ENCODE data around the gene GTF2F1. TPM values are rescaled to one million over a fixed set of nuclear protein-coding genes. Genes with fewer than 3 reads are reported as not detected.
A peak's percentile ranks its signal among the peaks of the same experiment; 100 is the strongest.

Gene GTF2F1
- total RNA-seq, 1 donor from 2014 or later = 65.9 TPM

DNA sequence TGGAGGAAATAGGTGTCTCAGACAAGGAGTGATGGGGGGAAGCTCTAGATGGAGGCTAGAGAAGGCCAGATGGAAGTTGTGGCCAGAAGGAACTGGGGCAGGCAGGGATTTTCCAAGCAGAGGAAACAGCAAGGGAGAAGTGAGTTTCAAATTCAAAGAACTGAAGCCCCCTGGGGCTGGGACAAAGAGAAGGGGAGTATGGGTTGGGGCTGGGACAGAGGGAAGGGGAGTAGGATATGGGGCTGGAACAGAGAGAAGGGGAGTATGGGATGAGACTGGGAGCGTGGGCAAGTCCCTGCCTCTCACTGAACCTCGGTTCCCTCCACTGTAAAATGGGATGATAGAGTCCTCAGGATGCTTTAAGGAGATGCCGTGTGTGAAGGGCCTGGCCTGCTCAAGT is 1.9 kb upstream of the GTF2F1 start:
- H3K9me3 Mint-ChIP-seq = no peaks in the 10 kb centered on the region
- no peak for DNase-seq (ENCODE audit: low read depth, low spot score)
- peak overlapping the region; percentile 12 for H3K27ac Mint-ChIP-seq (ENCODE audit: unreplicated experiment)
- peaks cover 30% of the 10 kb centered on the region for H3K4me1 Mint-ChIP-seq
- H3K36me3 Mint-ChIP-seq (ENCODE audit: low read depth) = peaks cover 4% of the 10 kb centered on the region
- H3K27me3 Mint-ChIP-seq (ENCODE audit: low read depth) = no peaks in the 10 kb centered on the region
- H3K4me3 Mint-ChIP-seq = peak overlapping the region; percentile 75
- TF ChIP-seq, protein P1, sequence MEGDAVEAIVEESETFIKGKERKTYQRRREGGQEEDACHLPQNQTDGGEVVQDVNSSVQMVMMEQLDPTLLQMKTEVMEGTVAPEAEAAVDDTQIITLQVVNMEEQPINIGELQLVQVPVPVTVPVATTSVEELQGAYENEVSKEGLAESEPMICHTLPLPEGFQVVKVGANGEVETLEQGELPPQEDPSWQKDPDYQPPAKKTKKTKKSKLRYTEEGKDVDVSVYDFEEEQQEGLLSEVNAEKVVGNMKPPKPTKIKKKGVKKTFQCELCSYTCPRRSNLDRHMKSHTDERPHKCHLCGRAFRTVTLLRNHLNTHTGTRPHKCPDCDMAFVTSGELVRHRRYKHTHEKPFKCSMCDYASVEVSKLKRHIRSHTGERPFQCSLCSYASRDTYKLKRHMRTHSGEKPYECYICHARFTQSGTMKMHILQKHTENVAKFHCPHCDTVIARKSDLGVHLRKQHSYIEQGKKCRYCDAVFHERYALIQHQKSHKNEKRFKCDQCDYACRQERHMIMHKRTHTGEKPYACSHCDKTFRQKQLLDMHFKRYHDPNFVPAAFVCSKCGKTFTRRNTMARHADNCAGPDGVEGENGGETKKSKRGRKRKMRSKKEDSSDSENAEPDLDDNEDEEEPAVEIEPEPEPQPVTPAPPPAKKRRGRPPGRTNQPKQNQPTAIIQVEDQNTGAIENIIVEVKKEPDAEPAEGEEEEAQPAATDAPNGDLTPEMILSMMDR (conservative IDR thresholded peaks at IDR 0.05) = no peak

DNA sequence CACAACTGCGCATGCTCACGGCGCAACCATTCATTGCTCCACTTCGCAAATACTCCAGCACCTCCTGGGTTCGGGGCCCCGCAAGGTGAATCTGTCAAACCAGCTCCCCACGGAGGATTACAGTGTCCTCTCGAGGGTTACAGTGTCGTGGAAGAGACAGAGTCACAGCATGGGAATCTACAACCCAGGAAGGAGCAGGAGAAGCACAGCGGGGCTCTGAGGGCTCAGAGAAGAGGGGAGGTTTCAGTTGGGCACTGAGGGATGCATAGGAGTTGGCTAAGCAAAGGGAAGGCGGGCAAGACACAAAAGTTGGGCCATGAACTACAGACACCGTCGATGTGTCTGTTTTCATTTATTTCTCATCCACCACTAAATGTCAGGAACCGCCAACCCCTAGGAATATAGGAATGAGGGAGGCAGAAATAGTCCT is 1.0 kb upstream of the GTF2F1 start:
- Mint-ChIP-seq H3K4me3 (peak overlapping the region; percentile 97), H3K9me3 (no peaks in the 10 kb centered on the region), H3K36me3 (ENCODE audit: low read depth) (peaks cover 4% of the 10 kb centered on the region), H3K4me1 (peaks cover 30% of the 10 kb centered on the region), H3K27ac (ENCODE audit: unreplicated experiment) (peak overlapping the region; percentile 98), H3K27me3 (ENCODE audit: low read depth) (no peaks in the 10 kb centered on the region)
- no peak for DNase-seq (ENCODE audit: low read depth, low spot score)
- TF ChIP-seq, protein P1 (conservative IDR thresholded peaks at IDR 0.05) = no peak

DNA sequence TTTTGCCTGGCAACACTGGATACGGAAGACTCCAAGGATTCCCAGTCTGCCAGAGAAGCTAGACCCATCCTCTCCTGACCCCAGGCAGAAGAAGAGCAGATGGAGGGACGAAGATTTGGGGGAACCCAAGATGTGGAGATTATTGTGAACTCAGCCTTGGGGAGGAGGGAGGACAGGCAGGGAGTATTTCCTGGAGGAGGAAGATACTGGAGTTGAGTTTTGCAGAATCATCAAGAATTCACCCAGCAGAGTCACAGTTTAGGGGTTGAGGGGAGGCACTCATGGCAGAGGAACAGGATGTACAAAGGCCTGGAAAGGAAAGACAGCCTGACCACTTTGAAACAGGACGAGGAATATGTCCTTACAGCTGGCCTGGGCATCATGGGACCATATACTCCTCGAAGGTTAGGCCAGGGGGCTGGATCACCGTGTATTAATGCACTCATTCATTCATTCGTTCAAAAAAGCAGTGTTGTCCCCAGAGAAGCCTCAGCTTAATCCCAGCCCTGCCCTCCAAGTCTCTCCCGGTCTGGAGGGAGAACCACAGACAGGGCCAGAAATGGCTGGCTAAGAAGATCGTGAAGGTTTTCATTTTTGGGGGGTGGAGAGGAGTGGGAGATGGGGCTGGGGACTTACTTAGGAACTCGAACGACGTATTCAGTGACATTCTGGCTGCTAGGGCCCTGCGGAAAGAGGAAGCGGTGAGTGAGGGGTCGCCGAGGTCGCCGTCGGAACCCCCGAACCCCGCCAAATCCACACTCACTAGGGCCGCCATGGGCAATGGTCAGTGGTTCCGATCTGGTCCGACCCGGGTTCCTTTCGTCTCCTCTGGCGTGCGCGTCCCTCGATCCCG is 517 bp downstream of the GTF2F1 start:
- Mint-ChIP-seq H3K27ac (ENCODE audit: unreplicated experiment) (peak overlapping the region; percentile 98), H3K4me1 (peaks cover 30% of the 10 kb centered on the region), H3K9me3 (no peaks in the 10 kb centered on the region), H3K4me3 (peak overlapping the region; percentile 97), H3K36me3 (ENCODE audit: low read depth) (peaks cover 4% of the 10 kb centered on the region), H3K27me3 (ENCODE audit: low read depth) (no peaks in the 10 kb centered on the region)
- DNase-seq (ENCODE audit: low read depth, low spot score) = no peak
- TF ChIP-seq, protein P1 (conservative IDR thresholded peaks at IDR 0.05) = no peak

DNA sequence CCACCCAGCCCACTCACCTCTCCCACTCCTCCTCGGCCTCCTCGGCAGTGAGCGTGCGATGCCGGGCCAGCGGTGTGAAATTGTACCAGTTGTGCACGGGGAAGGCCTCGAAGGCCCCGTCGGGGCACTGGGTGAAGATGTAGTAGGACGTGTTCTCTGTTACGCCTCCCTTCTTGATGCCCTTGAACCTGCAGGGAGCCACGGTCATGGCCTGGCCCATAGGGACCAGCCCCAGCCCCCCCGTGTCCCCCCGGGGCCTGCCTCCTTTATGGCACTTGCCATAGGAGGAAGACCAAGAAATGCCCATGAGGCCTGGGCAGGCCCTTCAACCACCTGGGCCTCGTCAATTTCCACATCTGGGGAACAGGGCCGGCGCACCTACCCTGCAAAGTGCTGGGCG is 5.6 kb downstream of the GTF2F1 start:
- DNase-seq (ENCODE audit: low read depth, low spot score) = no peak
- H3K9me3 Mint-ChIP-seq = no peaks in the 10 kb centered on the region
- TF ChIP-seq, protein P1 (conservative IDR thresholded peaks at IDR 0.05) = no peak
- peaks cover 10% of the 10 kb centered on the region for H3K36me3 Mint-ChIP-seq (ENCODE audit: low read depth)
- H3K27me3 Mint-ChIP-seq (ENCODE audit: low read depth) = no peaks in the 10 kb centered on the region
- no peak overlapping the region for H3K27ac Mint-ChIP-seq (ENCODE audit: unreplicated experiment)
- no peak overlapping the region for H3K4me3 Mint-ChIP-seq
- peaks cover 13% of the 10 kb centered on the region for H3K4me1 Mint-ChIP-seq

DNA sequence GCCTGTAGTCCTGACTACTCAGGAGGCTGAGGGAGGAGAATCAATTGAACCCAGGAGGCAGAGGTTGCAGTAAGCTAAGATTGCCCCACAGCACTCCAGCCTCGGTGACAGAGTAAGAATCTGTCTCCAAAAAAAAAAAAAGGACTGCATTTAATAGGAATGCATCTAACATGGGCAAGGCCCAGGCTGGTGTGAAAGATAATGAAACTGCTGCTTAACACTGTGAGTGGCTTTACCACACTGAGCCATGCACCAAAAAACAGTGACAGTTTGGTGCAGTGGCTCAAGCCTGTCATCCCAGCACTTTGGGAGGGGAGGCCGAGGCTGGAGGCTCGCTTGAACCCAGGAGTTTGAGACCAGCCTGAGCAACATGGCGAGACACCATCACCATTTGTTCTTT is 8.6 kb downstream of the GTF2F1 start:
- Mint-ChIP-seq H3K36me3 (ENCODE audit: low read depth) (peaks cover 21% of the 10 kb centered on the region), H3K27me3 (ENCODE audit: low read depth) (no peaks in the 10 kb centered on the region), H3K27ac (ENCODE audit: unreplicated experiment) (no peak overlapping the region)

More for the DNA sequence above, 8.6 kb downstream of the GTF2F1 start:
- DNase-seq (ENCODE audit: low read depth, low spot score) = no peak
- no peak overlapping the region for H3K4me3 Mint-ChIP-seq
- TF ChIP-seq, protein P1 (conservative IDR thresholded peaks at IDR 0.05) = no peak
- no peaks in the 10 kb centered on the region for H3K4me1 Mint-ChIP-seq
- no peaks in the 10 kb centered on the region for H3K9me3 Mint-ChIP-seq
